ENCODE measurements around the gene ZC3H12C. TPM values are rescaled to one million over a fixed set of nuclear protein-coding genes. Genes with fewer than 3 reads are reported as not detected.
A peak's percentile ranks its signal among the peaks of the same experiment; 100 is the strongest.
"Not testable (repeated sequence)": the region's sequence is repeated elsewhere in the genome, so short reads cannot be mapped to it uniquely, and the experiment has no call there.

ZC3H12C gene
- 13.9 TPM for total RNA-seq

DNA sequence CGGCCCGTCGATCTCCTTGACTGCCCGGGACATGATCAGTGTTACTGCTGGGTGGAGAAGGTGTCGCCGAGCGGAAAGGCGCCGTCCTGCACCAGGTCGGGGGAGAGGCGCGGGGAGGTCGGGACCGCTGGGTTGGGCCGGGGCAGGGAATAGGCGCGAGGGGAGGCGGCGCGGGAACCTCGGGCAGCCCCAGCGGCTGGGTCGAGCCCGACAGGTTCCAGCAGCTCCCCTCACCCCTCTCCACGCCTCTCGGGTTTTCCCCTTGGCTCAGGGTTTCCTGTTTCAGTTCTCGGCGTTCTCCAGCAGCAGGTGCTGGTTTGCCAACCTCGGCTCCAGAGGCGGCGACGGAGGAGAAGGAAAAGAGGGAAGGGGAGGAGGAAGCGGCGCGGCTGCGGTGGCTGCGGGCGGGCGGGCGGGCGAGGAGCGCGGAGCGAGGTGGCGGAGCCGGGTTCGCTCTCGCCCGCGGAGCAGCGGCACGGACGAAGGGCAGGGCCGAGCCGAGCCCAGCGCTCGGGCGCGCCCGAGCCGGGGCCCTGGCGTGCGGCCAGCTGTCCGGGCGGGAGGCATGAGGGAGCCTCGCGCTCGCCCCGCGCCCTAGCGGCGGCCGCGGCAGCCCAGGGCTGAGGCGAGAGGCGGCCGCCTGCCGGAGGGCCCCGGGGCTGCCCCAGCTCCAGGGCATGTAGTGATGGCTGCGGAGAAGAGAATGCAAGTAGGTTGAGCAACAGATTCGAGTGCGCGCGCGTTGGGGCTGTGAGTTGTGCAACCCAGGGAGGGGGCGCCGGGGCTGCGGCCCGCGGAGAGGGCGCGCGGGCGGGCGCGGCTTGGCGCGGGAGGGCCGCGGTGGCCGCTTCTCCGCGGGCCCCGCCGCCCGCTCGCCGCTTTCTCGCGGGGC is at the start of gene ZC3H12C:
ZC3H12C (plus strand) TSS at position 878 of the 892 bp plus-strand sequence. CDS start 20 bp downstream, outside the sequence.
- peak; percentile 82 for DNase-seq (ENCODE audit: low spot score)

DNA sequence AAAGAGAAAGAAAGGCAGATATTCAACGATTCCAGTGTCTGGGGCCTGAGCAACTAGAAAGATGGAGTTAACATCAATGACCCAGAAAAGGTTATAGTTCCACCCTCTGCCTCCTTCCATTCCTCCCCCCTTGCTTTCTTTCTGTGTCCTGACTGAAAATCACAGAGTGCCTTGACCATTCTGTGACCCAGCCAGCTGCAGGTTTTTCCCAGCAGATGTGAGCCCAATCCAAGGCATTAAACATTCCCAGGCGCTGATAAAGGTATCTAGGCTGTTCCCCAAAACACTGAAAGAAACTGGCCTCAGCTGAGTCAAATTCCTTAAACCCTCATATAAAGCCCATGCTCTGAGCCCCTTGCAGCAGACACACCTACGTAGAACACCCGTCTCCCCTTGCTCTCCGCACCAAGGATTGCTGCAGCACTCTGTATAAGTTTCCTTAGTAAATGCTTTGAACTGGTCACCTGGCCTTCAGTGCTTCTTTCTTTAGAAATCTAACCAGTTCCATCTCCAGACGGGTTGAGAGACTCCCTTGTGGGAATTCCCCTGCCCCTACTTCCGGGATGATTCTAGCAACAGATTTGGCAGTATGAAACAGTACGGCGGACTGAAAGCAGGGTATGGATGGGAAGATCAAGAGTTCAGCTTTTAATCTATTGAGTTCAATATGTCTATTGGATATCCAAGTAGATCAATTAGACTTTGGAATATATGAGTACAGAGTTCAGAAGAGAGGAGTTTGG is 48.8 kb upstream of the ZC3H12C start:
- DNase-seq (ENCODE audit: low spot score) = no peak

DNA sequence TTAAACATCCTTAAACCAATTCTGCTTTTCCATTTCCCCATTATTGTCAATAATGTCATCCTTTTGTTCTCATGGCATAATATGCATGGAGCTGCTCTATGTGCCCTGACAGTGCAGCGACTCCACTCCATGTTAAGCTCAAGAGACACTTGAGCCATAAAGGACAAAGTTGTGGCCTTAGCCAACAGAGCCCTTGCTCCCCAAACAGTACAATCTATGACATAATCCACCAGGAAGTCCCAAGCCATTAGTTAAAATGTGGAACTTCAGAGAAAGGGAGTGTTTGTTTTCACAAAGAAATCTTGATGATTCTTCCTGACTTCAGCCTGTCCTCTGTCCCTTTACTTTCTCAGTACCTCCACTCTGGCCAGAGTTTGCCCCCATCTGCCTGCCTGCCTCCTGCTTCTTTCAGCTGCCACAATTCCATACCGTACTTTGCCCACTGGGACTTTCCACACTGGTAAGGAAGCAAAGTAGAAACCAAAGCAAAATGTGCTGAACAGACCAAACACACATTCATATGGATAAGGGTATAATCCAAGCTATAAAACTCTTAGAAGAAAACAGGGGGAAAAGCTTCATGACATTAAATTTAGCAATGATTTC is 46.3 kb upstream of the ZC3H12C start:
- no peak for DNase-seq (ENCODE audit: low spot score)

DNA sequence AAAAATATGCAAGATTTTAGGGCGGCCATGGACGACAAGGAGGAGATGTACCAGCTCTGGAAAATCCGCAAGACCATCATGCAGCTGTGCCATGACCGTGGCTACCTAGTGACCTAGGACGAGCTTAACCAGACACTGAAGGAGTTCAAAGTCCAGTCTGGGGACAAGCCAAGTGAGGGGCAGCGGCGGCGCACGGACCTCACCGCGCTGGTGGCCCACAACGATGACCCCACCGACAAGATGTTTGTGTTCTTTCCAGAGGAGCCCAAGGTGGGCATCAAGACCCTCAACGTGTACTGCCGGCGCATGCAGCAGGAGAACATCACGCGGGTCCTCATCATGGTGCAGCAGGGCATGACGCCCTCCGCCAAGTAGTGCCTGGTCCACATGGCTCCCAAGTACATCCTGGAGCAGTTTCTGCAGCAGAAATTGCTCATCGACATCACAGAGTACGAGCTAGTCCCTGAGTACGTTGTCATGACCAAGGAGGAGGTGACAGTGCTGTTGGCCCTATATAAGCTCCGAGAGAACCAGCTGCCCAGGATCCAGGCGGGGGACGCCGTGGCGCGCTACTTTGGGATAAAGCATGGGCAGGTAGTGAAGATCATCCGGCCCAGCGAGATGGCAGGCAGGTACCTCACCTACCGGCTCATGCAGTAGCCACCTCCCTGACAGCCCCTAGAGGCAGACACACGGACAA is 43.5 kb upstream of the ZC3H12C start:
- DNase-seq (ENCODE audit: low spot score) = no peak

DNA sequence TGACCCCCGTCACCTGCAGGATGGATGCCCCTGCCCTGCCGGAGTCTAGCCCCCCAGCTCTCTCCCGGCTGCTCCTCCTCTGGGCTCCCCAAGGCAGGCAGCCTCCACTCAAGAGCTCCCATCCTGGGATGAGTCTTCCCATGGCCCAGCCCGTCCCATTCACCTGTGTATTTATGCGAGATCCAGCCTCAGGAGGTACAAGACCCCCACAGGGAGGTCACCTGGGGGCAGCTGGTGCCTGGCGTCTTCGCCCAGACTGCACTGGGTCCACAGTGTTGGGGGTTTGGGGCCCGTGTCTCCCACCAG is 43.0 kb upstream of the ZC3H12C start:
- DNase-seq (ENCODE audit: low spot score) = no peak

DNA sequence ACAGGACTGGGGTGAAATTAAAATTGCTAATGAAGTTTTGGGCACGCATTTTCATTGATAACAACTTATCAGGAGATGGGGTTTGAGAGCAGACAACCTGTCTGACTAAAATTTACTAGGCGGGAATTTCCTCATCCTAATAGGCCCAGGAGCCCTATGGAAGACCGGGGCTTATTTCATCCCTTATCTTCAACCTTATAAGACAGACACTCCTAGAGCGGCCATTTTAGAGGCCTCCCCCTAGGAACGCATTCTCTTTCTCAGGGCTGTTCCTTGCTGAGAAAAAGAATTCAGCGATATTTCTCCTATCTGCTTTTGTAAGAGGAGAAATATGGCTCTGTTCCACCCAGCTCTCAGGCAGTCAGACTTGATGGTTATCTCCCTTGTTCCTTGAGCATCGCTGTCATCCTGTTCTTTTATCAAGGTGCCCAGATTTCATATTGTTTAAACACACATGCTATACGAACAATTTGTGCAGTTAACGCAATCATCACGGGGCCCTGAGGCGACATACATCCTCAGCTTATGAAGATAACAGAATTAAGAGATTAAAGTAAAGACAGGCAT is 39.3 kb upstream of the ZC3H12C start:
- no peak for DNase-seq (ENCODE audit: low spot score)

DNA sequence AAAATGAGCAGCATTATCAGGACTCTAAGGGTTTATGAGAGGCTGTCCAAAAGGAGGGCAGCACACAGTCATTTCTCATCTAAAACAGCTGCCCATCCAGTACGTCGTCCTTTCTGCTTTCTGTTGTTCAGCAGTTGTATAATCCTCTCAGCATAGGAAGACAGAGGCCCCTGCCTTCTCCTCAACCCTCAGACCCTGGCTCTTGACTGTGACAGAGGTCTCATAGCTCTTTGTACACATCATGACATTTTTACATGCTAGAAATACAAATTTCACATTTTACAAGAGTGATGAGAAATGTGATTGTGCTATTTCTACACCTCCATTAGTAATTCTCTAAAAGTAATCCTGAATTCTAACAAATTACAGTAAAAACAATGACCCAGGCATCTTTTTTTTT is 36.2 kb upstream of the ZC3H12C start:
- DNase-seq (ENCODE audit: low spot score) = no peak

DNA sequence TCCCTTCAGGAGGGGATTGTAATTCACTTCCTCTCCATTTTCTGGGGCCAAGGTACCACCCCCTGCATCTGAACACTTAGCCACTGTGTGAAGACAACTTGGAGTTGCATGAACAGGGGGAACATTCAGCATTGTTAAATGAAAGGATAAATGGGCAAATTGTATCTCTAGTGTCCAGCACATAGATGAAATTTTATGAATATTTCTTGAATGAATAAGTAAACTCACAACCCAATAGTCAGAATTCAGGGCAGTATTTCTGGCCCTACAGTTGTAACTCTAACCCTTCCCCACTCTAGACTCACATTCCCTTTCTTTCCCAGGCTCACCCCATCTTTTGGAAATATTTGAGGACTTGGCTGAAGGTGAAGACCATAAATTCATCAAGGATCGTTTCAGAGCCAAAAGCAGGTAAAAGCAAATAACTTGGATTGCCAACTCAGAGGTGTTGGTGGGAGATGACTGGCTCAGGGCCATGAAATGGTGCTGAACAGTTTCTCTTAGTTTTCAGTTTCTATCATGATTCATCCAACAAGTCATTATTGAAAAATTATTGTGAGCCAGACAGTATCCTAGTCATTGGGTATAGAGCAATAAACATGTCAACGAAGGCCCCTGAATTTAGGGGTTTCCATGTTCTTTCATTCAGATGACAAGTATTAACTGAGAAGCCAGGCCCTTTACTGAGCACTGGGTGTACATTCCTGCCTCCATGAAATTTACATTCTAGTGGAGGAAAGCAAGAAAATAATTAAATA is 33.3 kb upstream of the ZC3H12C start:
- no peak for DNase-seq (ENCODE audit: low spot score)

DNA sequence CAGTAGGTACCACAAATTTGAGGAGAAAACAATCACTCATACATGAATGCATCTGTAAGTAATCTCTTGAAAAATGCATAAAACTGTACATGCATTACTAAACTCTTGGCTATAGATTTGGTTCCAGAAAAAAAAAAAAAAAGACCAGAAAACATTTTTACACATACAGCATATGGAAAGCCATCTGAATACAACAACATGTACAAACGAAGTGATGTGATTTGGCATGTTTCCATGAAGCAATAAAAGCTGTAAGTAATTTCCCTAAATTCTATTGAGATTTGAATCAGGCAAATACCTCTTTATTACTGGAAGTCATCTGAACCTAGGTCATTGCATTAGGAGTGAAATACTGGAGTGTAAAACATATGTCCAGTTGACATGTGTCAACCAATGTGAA is 31.9 kb upstream of the ZC3H12C start:
- DNase-seq (ENCODE audit: low spot score) = no peak

DNA sequence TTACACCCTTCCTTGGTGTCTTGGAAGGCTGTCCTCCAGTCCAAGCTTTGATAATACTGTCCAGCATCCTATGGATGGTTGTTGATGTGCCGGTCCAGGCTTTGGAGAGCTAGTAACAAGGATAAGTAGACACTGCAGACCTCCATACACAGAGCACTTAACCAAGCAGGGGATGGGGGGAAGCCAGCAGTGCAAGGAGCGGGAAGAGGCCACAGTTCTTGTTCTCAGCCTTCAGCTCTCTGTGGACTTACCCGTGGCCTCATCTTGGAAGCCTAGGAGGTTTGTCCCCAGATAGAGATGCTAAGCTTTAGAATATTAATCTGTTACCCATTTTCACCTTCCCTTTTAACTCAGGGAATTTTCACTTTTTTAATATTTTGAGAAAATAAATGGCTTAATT is 30.9 kb upstream of the ZC3H12C start:
- no peak for DNase-seq (ENCODE audit: low spot score)

DNA sequence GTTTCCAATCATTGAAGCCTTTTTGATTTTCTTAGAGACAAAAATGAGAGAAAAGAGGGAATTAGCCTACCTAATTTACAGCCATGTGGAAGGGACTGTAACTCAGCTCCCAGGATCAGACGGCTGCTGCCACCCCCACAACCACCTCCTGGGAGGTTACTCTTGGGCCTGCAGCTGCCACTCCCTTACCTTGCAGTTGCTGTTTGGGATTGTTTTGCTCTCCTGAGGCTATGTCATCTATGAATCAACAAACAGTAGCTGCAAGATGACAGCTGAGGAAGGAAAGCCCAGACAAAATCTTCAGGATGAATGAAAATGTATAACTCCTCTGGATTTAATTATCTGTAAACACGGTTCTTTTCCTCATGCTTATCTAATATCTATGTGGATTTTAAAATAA is 28.0 kb upstream of the ZC3H12C start:
- no peak for DNase-seq (ENCODE audit: low spot score)

DNA sequence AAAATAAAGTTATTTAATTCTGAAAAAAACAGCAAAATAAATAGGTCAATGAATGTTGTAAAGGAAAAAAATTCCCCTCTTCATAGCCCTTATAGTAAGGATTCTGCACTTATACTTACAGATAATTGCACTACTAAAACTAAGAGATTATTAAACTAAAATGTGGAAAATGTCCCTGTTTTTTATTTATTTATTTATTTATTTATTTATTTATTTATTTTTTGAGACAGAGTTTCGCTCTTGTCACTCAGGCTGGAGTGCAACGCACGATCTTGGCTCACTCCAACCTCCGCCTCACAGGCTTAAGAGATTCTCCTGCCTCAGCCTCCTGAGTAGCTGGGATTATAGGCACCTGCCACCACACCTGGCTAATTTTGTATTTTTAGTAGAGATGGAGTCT is 25.2 kb upstream of the ZC3H12C start:
- not testable (repeated sequence) for DNase-seq (ENCODE audit: low spot score)

DNA sequence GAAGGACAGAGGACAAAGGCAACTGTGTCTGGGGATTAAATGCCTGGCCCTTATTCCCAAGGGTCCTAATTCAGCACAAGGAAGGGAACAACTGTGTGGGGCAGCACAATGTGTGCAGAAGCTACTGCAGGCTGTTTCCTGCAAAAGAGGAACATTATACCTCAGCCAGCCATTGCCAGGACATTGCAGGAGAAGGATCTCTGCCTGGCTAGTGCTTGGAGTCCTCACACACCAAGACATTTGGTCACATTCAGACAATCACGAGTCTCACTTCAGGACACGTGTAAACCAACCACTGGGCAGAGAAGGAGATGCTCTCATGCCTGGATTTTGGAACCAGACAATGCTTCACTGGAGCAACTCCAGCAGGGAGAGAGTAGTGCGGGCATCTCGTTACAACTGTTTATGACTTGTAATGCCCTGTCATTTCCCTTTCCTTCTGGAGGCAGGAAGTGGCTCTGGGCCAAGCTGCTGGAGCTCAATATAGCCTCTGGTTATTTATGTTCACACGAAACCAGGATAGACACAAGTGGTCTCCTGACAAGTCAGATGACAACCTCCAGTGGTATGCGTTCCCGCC is 23.9 kb upstream of the ZC3H12C start:
- peak; percentile 49 for DNase-seq (ENCODE audit: low spot score)

DNA sequence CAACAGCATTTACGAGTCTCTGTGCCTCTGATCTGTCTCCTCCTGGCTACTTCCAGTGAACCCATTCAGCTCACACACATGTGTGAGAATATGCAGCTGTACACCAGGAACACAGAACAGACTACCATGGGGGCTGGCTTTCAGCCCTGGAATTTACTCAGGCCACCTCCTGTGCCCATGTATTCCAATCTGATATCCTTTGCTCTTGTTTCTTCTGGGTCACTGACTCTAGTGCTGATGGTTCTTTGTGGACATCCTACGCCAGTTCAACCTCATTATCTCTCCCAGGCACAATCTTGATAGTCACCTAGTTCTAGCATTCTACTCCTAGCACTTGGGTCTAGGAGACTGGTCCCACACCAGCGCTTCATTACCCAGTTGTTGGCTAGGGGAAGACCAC is 23.0 kb upstream of the ZC3H12C start:
- no peak for DNase-seq (ENCODE audit: low spot score)

DNA sequence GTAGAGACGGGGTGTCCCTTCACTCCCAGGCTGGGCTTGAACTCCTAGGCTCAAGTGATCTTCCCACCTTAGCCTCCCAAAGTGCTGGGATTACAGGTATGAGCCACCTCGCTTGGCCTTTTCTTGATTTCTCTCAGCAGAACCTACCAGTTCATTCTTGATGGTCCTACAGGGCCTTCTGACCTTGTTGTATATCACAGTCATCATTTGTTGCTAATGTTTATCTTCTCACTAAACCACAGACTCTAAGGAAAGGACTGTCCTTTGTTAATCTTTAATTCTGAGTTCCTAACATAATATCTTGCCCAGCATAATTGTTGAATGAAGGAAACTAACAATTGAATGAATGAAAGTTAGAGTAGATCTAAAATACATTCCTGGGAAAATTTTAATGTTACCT is 22.0 kb upstream of the ZC3H12C start:
- DNase-seq (ENCODE audit: low spot score) = no peak

DNA sequence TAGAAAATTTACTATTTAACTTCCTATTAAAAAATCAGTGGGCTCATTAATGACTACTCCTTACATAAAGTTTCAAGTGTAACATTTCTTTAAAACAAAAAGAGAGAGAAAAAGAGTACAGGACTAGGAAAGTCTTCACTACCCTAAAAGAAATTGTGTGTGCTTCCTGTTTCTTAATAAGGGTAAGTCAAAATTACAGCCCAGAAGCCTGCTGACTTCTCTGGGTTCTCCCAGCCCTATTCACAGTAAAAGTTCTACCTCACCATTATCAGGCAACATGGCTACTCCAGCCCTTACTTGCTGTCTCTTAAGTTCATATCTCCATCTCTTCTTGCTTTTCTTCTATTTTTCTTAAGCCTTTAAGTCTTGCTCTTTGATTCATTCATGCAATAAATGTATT is 20.3 kb upstream of the ZC3H12C start:
- DNase-seq (ENCODE audit: low spot score) = no peak

DNA sequence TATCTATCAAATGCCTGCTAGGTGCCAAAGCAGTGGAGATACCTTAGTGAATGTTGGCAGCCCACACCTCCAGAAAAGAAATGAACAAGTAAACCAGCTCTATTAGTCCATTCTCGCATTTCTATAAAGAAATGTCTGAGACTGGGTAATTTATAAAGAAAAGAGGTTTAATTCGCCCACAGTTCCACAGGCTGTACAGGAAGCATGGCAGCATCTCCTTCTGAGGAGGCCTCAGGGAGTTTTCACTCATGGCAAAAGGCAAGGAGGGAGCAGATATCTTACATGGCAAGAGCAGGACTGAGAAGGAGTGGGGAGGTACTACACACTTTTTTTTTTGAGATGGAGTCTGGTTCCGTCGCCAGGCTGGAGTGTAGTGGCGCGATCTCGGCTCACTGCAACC is 18.7 kb upstream of the ZC3H12C start:
- no peak for DNase-seq (ENCODE audit: low spot score)

DNA sequence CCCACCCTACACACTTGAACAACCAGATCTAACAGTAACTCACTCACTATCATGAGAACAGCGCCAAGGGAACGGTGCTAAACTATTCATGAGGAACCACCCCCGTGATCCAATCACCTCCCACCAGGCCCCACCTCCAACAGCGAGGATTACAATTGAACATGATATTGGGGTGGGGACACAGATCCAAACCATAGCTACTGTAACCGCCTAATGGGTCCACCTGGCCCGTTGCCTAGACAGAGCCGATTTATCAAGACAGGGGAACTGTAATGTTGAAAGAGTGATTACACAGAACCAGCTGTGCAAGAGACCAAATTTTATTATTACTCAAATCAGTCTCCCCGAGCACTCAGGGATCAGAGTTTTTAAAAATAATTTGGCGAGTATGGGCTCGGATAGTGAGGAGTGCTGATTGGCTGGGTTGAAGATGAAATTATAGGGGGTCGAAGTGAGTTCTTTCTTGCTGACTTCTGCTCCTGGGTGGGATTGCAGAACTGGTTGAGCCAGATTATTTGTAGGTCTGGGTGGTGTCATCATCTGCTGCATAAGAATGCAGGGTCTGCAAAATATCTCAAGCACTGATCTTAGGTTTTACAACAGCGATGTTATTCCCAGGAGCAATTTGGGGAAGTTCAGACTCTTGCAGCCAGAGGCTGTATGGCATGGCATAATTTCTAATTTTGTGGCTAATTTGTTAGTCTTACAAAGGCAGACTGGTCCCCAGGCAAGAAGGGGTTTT is 17.9 kb upstream of the ZC3H12C start:
- DNase-seq (ENCODE audit: low spot score) = no peak

DNA sequence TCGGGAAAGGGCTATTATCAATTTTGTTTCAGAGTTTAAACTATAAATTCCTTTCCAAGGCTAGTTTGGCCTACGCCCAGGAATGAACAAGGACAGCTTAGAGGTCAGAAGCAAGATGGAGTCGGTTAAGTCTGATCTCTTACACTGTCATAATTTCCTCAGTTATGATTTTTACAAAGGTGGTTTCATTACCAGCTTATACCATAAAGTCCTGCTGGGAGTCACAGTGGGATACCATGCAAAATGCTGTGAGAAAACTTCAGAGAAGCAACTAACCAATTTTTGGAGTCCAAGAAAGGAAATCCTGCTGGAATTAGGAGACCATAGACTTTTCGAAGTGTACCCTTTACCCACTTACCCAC is 17.4 kb upstream of the ZC3H12C start:
- DNase-seq (ENCODE audit: low spot score) = no peak

DNA sequence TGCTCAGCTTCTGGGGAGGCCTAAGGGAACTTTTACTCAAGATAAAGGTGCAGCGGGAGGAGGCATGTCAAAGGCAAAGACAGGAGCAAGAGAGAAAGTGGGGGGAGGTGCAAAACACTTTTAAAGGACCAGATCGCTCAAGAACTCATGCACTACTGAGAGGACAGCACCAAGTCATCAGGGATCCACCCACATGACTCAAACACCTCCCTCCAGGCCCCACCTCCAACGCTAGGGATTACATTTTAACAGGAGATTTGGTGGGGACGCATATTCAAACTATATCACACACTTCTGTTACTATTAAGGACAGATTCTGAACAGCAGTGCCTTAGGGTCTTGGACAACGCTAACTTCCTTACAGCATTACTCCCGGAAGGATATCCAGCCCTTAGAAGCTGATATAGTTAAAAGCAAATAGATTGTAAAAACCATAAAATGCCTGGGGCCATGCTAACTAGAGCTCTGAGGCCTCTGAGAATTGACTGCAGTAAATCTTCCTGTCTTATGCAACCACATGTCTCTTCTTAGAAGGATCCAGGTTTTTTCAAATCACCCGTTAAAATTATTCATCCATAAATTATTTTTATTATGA is 16.7 kb upstream of the ZC3H12C start:
- no peak for DNase-seq (ENCODE audit: low spot score)
